RWPE1 (cell line): ENCODE data around the gene TSPAN2.

Source experiments
- CTCF ChIA-PET: fragments of 350-600 bp; sonication (Branson Sonifier 250); formaldehyde crosslinking; extraction: SDS; loops from one replicate; lab custom pipeline; 2021; lab: Yijun Ruan, JAX
- POLR2A ChIA-PET: fragments of 400-600 bp; formaldehyde crosslinking; extraction: SDS; loops from one replicate; lab custom pipeline; 2020; ENCODE audit warnings: antibody characterized with exemption; ENCODE audit not compliant: low non-redundant PET; lab: Yijun Ruan, JAX
- DNase-seq: peaks from one replicate; pipeline ENCODE4 v3.0.0; 2012; ENCODE audit warnings: low spot score
- H3K27ac ChIP-seq: fragments of 450-650 bp; 2 replicates; pipeline ENCODE4 v1.5.1; 2017
- TF ChIP-seq, protein P1 (sequence below): fragments of 450-650 bp; conservative IDR thresholded peaks from 2 replicates; pipeline ENCODE4 v1.5.1; 2017; ENCODE audit warnings: low read depth, mild to moderate bottlenecking

Gene TSPAN2

DNA sequence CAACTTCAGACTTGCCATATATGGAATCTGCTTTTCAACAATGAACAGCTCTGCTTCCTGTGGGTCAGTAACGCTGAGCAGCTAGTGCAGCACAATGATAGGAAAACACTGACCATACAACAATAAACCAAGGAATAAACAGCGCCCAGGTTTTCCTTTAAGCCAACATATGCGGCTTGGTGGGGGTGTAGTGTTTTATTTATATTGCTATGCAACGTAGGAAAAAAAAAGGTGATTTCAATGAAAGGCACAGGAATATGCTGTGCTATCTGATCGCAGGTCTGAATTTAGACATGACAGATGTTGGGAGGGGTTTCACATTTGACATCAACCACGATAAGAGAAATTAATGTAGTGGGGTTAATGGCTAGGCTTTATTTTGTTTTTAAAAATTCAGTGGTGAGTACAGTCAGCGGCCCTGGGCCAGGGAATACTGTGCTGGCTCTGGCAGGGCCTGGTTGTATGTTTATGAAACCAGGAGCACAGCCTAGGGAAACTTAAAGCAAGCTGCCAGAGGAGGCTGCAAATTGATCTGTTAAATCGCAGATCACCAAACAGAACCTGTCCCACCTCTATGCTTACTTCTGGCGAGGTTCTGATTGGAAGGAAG lies 4.3 kb downstream of the TSPAN2 start:
- CTCF ChIA-PET = interaction anchor here (0.6 to 1.8 kb wide), 3 partner anchors 28 to 524 kb away, joined by 3 to 6 read pairs (median 3); no protein-coding TSS in a partner anchor
- no peak for DNase-seq
- TF ChIP-seq, protein P1, sequence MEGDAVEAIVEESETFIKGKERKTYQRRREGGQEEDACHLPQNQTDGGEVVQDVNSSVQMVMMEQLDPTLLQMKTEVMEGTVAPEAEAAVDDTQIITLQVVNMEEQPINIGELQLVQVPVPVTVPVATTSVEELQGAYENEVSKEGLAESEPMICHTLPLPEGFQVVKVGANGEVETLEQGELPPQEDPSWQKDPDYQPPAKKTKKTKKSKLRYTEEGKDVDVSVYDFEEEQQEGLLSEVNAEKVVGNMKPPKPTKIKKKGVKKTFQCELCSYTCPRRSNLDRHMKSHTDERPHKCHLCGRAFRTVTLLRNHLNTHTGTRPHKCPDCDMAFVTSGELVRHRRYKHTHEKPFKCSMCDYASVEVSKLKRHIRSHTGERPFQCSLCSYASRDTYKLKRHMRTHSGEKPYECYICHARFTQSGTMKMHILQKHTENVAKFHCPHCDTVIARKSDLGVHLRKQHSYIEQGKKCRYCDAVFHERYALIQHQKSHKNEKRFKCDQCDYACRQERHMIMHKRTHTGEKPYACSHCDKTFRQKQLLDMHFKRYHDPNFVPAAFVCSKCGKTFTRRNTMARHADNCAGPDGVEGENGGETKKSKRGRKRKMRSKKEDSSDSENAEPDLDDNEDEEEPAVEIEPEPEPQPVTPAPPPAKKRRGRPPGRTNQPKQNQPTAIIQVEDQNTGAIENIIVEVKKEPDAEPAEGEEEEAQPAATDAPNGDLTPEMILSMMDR = no peak
- POLR2A ChIA-PET = no interaction called here
- no peak overlapping the region for H3K27ac ChIP-seq

DNA sequence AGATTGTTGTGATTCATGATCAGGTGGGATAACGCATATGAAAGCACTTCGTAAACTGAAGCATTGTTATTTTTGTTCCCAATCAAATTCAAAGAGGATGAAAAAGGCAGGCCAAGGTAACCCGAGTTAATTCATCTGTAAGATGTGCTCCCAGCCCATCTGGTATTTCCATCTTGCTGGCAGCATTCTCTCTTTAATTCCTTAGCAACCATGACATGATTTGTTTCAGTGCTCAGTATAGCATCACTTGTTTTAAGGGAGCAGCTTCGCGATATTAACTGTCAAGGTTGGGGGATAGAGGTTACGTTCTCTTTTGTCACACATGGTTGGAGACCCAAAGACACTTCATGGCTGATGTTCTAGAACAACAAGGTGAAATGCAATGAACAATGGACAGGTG lies 6.4 kb downstream of the TSPAN2 start:
- H3K27ac ChIP-seq = no peak overlapping the region
- DNase-seq = no peak
- ChIA-PET CTCF (interaction anchor here (0.6 kb wide), 1 partner anchor 15 kb away, joined by 3 read pairs; no protein-coding TSS in a partner anchor), POLR2A (no interaction called here)
- TF ChIP-seq, protein P1 = no peak

DNA sequence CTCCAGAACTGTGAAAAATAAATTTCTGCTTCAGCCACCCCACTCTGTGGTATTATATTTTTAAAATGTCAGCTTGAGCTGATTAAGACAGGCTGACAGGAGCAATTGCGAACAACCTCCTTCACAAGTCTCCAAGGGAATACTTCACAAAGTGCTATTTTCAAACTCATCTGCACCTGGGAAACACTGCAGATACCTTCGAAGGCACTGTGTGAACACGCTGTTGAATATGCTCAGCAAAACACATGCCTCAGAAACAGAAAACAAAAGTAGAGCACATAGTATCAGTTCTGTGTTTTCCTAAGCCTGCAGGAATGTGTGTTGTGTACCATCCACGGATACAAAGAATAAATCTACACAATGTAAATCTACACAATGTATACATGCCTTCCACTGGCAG lies 10.6 kb downstream of the TSPAN2 start:
- H3K27ac ChIP-seq = no peak overlapping the region
- POLR2A ChIA-PET = no interaction called here
- no peak for DNase-seq
- TF ChIP-seq, protein P1 = no peak
- CTCF ChIA-PET = interaction anchor here (0.7 kb wide), 1 partner anchor 51 kb away, joined by 3 read pairs; no protein-coding TSS in a partner anchor

DNA sequence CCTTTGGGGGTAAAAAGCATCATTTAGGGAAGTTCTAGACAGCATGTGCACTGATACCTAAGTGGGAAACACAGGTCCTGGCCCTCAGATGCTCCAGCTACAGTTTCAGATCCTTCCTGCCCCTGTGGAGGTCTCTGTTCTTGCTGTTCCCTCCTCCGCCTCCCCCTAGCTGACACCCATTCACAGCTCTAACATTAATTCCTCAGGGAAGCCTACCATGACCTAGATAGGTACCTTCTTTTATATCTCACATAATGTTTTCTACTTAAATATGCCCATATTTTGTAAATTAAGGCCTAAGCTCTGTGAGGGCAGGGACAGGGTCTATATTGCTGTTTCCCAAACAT lies 11.3 kb downstream of the TSPAN2 start:
- ChIA-PET POLR2A (no interaction called here), CTCF (no interaction called here)
- H3K27ac ChIP-seq = no peak overlapping the region
- TF ChIP-seq, protein P1 = no peak
- DNase-seq = no peak

DNA sequence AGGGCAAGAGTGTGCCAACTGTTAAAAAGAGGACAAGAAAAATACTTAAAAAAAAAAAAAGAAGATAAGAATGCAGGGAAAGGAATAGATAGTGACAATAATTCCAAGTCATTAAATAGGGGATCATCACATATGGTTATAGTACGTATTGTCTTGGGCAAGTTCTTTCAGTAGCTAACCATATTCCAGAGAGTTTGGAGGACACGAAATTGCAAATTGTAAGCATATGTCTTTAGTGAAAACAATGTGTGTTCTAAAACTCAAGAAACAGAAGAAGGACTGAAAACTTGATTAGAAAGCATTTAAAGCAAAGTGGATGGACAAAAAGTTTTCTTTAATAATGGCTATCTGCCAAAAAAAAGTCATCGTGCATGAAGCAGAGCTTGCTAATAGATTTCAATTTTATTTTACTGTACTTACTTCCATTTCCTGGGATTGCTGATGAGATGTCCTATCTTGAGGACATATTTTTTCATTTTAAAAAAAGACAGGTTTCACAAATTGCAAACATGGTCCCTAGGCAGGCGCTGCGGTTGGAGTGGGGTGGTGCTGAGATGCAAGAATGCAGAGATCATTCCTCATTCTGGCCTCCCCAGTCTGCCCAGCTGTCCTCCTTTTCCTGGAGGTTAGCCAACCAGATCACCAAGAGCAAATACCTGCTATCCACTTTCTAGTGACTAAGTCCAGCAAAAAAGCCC lies 11.9 kb downstream of the TSPAN2 start:
- TF ChIP-seq, protein P1 = no peak
- CTCF ChIA-PET = no interaction called here
- POLR2A ChIA-PET = no interaction called here
- H3K27ac ChIP-seq = no peak overlapping the region
- no peak for DNase-seq

DNA sequence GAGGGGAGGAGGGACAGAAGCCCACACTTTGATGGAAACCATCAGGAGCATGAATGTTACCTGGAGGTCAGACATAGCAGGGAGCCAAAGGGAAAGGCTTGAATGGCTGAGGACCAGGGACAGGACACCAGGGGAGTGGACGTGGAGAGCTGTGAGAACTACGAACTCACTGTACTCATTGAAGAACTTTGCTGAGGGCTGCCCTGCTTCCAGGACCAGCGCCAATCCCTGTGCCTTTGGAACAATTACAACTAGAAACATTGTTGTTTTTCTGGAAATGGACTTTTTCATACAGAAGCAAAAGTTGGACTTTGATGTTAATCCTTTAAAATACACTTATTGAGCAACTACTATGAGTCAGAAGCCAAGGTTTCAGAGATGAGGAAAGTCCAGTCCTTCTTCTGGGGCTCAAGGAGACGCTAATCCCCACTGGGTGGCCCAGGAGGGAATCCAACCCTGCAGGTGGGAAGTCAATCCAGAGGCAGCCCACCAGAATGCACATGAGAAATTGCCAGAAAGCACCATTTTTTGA lies 12.9 kb downstream of the TSPAN2 start:
- CTCF ChIA-PET = no interaction called here
- POLR2A ChIA-PET = no interaction called here
- no peak overlapping the region for H3K27ac ChIP-seq
- TF ChIP-seq, protein P1 = no peak
- DNase-seq = no peak
